K562 (cell line): ENCODE results near the gene PIK3R1. TPM values are rescaled to one million over a fixed set of nuclear protein-coding genes. Genes with fewer than 3 reads are reported as not detected.
A peak's percentile ranks its signal among the peaks of the same experiment; 100 is the strongest.

ENCODE experiments used
- ARID1B ChIP-seq: fragments of 450-650 bp; IDR thresholded peaks from 2 replicates; pipeline ENCODE4 v1.6.1; 2016; ENCODE audit warnings: antibody characterized with exemption, mild to moderate bottlenecking, inconsistent platforms
- GTF2E2 ChIP-seq: fragments of 200-800 bp; sonication (Bioruptor generic); IDR thresholded peaks from 2 replicates; pipeline ENCODE4 v1.6.1; 2016; ENCODE audit warnings: missing genetic modification characterization, missing compliant biosample characterization
- HDAC1 ChIP-seq, 2 experiments: fragments of 450-650 bp; IDR thresholded peaks; 2 replicates each; pipeline ENCODE4 v1.6.1; 2016 to 2017; ENCODE audit warnings: inconsistent platforms in 1 of 2, mild to moderate bottlenecking in 1 of 2, moderate library complexity in 1 of 2
- KDM2B ChIP-seq: fragments of 250-450 bp; sonication (Bioruptor Pico); IDR thresholded peaks from 2 replicates; pipeline ENCODE4 v1.8.0; 2021; ENCODE audit warnings: mild to moderate bottlenecking, moderate library complexity
- MAFG ChIP-seq: fragments of 450-650 bp; conservative IDR thresholded peaks from 2 replicates; pipeline ENCODE4 v1.6.1; 2016; ENCODE audit warnings: missing genetic modification characterization, missing compliant biosample characterization
- MBD2 ChIP-seq: sonication (generic); IDR thresholded peaks from 2 replicates; pipeline ENCODE4 v1.6.1; 2016; ENCODE audit warnings: low read depth, borderline replicate concordance
- NFXL1 ChIP-seq: fragments of 450-650 bp; formaldehyde crosslinking; IDR thresholded peaks from 2 replicates; pipeline ENCODE4 v1.4.0; 2021; ENCODE audit warnings: mild to moderate bottlenecking
- PCBP2 ChIP-seq: fragments of 200-400 bp; formaldehyde crosslinking; IDR thresholded peaks from 2 replicates; pipeline ENCODE4 v1.6.1; 2018; ENCODE audit warnings: low read length, low read depth, mild to moderate bottlenecking, moderate library complexity; ENCODE audit not compliant: poor library complexity, severe bottlenecking
- PHF8 ChIP-seq: fragments of 200-600 bp; sonication (generic); IDR thresholded peaks from 2 replicates; pipeline ENCODE4 v1.6.1; 2012; ENCODE audit warnings: mixed run types, mild to moderate bottlenecking, inconsistent platforms, low read length, moderate library complexity, borderline replicate concordance
- RBBP5 ChIP-seq: fragments of 200-600 bp; sonication (generic); IDR thresholded peaks from 2 replicates; pipeline ENCODE4 v1.6.1; 2012; ENCODE audit warnings: borderline replicate concordance, mild to moderate bottlenecking, low read length, control low read depth, inconsistent platforms; ENCODE audit not compliant: insufficient read depth, poor library complexity, severe bottlenecking
- SRF ChIP-seq, 2 experiments: fragments of 250-450, 450-650 bp in 1 of 2; sonication (Bioruptor Pico) in 1 of 2; sonication (generic) in 1 of 2; formaldehyde crosslinking; IDR thresholded peaks; 2 replicates each; pipeline versions ENCODE4 v1.5.0 to v1.5.1; 2020 to 2022; ENCODE audit warnings: mild to moderate bottlenecking in 1 of 2, missing genetic modification reagents in 1 of 2
- polyA plus RNA-seq, 8 experiments: library from polyadenylated mRNA; depleted of rRNA in 4 of 8; stranded (reverse) in 5 of 8; unstranded in 3 of 8; fragments of >200 nt; fragmentation: Nextera tagmentation in 2 of 8; fragmentation: Illumina TruSeq in 1 of 8; extraction: Ambion mirVana in 2 of 8; extraction: Trizol in 1 of 8; gene quantifications; 2 replicates each; pipeline versions ENCODE4 v1.2.1 to v1.2.3, GENCODE V29; 2011 to 2014; ENCODE audit warnings: inconsistent platforms in 1 of 8, missing spikeins in 1 of 8
- total RNA-seq, 7 experiments: library from RNA; depleted of rRNA in 6 of 7; stranded (reverse); fragments of >200 nt in 6 of 7; fragmentation: Illumina TruSeq in 2 of 7; extraction: Trizol in 2 of 7; gene quantifications; 2 replicates each; pipeline versions ENCODE4 v1.2.1 to v1.2.3, GENCODE V29; 2011 to 2021; ENCODE audit warnings: low replicate concordance in 1 of 7
- TF ChIP-seq, protein P1 (sequence below), 2 experiments: IDR thresholded peaks; 2 replicates each; pipeline ENCODE4 v1.6.1; 2012; ENCODE audit warnings: improper control_type of control experiment in 2 of 2, low read depth in 2 of 2, low read length in 2 of 2, borderline replicate concordance in 1 of 2
- TF ChIP-seq, protein P2 (sequence below): fragments of 250-450 bp; sonication (Bioruptor Pico); IDR thresholded peaks from 2 replicates; pipeline ENCODE4 v1.8.0; 2021; ENCODE audit warnings: moderate library complexity, mild to moderate bottlenecking, inconsistent platforms

Gene PIK3R1
- total and polyA plus RNA-seq, 9 of the 15 experiments (the other 6 are each of a cell fraction or from before 2014, with no cell fraction given), result 1.1 to 9.7 (median 4.8) TPM

DNA sequence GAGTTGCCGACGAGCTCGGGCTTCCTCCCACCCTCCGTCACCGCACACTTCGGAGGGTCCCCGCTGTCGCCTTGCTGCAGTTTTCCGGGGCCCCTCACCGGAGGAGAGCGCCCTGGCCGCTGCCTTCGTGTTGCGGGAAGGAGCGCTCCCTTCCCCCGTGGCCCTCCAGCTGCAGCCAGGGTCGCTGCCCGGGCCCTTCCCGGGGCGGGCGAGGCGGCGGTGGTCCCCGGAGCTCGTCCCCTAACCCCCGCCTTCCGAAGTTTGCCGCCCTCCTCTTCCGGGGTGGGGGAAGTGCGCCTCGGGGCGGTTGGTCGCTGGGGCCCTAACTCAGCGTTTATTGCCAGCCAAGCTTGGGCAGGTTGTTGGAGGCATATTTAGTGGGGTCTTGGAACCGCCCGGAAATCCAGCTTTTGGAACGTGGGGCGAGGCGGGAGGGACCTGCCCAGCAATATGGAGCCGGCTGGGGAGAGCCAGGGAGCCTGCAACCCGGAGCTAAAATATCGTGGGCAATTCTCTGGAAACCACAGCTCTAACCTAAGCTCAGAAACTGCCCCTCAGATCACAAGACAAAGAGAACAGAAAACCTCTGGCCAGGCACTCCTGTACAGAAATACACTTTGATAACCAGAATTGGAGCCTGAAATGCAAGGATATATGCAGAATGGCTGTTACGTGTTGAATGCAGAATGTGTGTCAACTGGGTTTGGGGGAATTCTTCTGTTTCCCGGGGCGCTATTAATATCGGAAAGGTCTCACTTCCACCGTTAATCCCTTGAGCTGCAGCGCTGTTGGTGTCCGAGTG, 890 bp downstream of the PIK3R1 start (continued):
- 0 out of 2 replicates have a peak, but pooled peaks have one; percentile 3 for TF ChIP-seq ARID1B
- no peak; the same call in 1 of the 2 replicates for TF ChIP-seq MBD2
- TF ChIP-seq PCBP2, result no peak
- no peak for TF ChIP-seq MAFG (tag)
- no peak for TF ChIP-seq SRF (CRISPR knock-in tag; IDR thresholded peaks at IDR 0.05)
- peak; percentile 47; the same call in 1 of the 2 replicates for TF ChIP-seq PHF8
- TF ChIP-seq, protein P1, sequence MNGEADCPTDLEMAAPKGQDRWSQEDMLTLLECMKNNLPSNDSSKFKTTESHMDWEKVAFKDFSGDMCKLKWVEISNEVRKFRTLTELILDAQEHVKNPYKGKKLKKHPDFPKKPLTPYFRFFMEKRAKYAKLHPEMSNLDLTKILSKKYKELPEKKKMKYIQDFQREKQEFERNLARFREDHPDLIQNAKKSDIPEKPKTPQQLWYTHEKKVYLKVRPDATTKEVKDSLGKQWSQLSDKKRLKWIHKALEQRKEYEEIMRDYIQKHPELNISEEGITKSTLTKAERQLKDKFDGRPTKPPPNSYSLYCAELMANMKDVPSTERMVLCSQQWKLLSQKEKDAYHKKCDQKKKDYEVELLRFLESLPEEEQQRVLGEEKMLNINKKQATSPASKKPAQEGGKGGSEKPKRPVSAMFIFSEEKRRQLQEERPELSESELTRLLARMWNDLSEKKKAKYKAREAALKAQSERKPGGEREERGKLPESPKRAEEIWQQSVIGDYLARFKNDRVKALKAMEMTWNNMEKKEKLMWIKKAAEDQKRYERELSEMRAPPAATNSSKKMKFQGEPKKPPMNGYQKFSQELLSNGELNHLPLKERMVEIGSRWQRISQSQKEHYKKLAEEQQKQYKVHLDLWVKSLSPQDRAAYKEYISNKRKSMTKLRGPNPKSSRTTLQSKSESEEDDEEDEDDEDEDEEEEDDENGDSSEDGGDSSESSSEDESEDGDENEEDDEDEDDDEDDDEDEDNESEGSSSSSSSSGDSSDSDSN (IDR thresholded peaks at IDR 0.05; ENCODE audit: borderline replicate concordance in 1 of 2, low read depth in 2 of 2, low read length in 2 of 2), result 0 out of 4 replicates have a peak, but pooled peaks of 1 of the 2 experiments have one; percentile 41
- TF ChIP-seq KDM2B (CRISPR knock-in tag), result 0 out of 2 replicates have a peak, but pooled peaks have one; percentile 28
- no peak for TF ChIP-seq NFXL1 (CRISPR knock-in tag)
- TF ChIP-seq GTF2E2 (tag), result 0 out of 2 replicates have a peak, but pooled peaks have one; percentile 23
- peak in 1 of 2 experiments; percentile 10; a peak in 1 of 4 replicates for TF ChIP-seq HDAC1 (IDR thresholded peaks at IDR 0.05)
- TF ChIP-seq RBBP5, result peak; percentile 83
- TF ChIP-seq, protein P2, sequence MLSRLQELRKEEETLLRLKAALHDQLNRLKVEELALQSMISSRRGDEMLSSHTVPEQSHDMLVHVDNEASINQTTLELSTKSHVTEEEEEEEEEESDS (CRISPR knock-in tag), result no peak
- TF ChIP-seq, all 486 proteins: peak for 30
